Upper lobe of left lung (tissue), 4 donors: ENCODE data around the gene PARG.
"Not testable (repeated sequence)": the region's sequence is repeated elsewhere in the genome, so short reads cannot be mapped to it uniquely, and the experiment has no call there.

Source experiments
- POLR2AphosphoS5 ChIP-seq, 2 donors: sonication (generic); formaldehyde crosslinking; IDR thresholded peaks; one replicate each; pipeline ENCODE4 v1.5.1; 2017; ENCODE audit warnings: antibody characterized with exemption in 2 of 2
- TF ChIP-seq, protein P1 (sequence below), 6 experiments: fragments of 450-650 bp in 4 of 6; fragments of 200-600 bp in 2 of 6; sonication (generic) in 2 of 6; IDR thresholded peaks; one replicate each; pipeline ENCODE4 v1.5.1; 2016 to 2019; ENCODE audit warnings: antibody characterized with exemption in 6 of 6

DNA sequence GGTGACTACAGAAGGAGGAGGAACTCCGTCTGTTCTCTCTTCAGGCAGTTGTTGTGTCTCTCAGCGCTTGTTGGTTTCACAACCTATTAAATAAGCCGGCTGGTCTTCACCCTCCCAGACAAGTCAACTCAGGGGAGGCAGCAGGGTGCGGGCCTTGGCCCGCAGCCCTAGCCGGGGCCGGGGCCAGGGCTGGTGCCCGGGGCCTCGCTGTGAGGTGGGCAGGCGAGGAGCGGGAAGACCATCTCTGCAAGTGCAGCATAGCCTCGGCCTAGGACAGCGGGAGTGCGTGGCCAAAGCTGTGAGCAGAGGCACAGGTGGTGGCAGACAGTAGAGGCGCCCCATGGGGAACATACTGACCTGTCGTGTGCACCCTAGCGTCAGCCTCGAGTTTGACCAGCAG lies 46.5 kb upstream of the PARG start, which contains the start of gene AGAP6:
- TF ChIP-seq, protein P1, sequence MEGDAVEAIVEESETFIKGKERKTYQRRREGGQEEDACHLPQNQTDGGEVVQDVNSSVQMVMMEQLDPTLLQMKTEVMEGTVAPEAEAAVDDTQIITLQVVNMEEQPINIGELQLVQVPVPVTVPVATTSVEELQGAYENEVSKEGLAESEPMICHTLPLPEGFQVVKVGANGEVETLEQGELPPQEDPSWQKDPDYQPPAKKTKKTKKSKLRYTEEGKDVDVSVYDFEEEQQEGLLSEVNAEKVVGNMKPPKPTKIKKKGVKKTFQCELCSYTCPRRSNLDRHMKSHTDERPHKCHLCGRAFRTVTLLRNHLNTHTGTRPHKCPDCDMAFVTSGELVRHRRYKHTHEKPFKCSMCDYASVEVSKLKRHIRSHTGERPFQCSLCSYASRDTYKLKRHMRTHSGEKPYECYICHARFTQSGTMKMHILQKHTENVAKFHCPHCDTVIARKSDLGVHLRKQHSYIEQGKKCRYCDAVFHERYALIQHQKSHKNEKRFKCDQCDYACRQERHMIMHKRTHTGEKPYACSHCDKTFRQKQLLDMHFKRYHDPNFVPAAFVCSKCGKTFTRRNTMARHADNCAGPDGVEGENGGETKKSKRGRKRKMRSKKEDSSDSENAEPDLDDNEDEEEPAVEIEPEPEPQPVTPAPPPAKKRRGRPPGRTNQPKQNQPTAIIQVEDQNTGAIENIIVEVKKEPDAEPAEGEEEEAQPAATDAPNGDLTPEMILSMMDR (IDR thresholded peaks at IDR 0.05), result not testable (repeated sequence)
- not testable (repeated sequence) for TF ChIP-seq POLR2AphosphoS5 (IDR thresholded peaks at IDR 0.05)
